GM12891 (cell line): ENCODE results near the gene NEUROG3.

Experiments
- PAX5 ChIP-seq: IDR thresholded peaks from 2 replicates; pipeline ENCODE4 v1.6.1; 2011; ENCODE audit warnings: low read length, moderate library complexity, mild to moderate bottlenecking; ENCODE audit not compliant: insufficient read depth, severe bottlenecking
- POLR2A ChIP-seq: IDR thresholded peaks from 2 replicates; pipeline ENCODE4 v1.6.1; 2011; ENCODE audit warnings: low read depth, low read length, control low read depth
- POLR2AphosphoS5 ChIP-seq: IDR thresholded peaks from 2 replicates; pipeline ENCODE4 v1.6.1; 2011; ENCODE audit warnings: low read depth, low read length, control low read depth

DNA sequence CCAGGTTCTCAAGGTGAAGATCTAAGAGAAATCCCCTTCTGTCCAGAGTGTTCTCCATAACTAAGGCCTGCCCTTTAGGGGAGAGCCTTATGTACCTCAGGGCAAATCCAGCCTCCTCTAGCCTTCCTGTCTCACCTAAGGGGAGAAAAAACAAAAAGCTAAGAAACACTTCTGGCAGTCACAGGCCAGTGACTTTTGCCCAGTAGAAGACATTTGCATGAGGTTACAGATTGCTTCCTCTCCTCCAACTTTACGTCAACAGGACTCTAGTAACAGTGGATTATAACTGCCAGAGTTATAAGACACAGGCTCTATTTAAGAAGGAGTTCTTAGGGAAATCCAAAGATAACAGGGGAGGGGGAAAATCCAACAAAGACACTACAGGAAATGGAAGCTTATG is 40.9 kb upstream of the NEUROG3 start:
- TF ChIP-seq POLR2A (no peak), PAX5 (no peak), POLR2AphosphoS5 (no peak)
